ENCODE results near the gene NLGN3.
A peak's percentile ranks its signal among the peaks of the same experiment; 100 is the strongest.

Gene NLGN3

GRCh38 chrX:71143508-71143907 is 1.1 kb upstream of the NLGN3 start:
- no peak for TF ChIP-seq CTCF (IDR thresholded peaks at IDR 0.05; ENCODE audit: unreplicated experiment in 3 of 3)
- H3K4me1 Mint-ChIP-seq = peaks cover 21% of the 10 kb centered on the region
- peaks cover 9% of the 10 kb centered on the region for H3K9me3 Mint-ChIP-seq
- H3K27me3 Mint-ChIP-seq (ENCODE audit: low read depth) = no peaks in the 10 kb centered on the region
- peak overlapping the region in 2 of 3 experiments; percentile 85 to 87 for H3K4me3 Mint-ChIP-seq
- no peak overlapping the region for H3K27ac Mint-ChIP-seq
- peaks cover 19% of the 10 kb centered on the region for H3K36me3 Mint-ChIP-seq (ENCODE audit: low read depth)

GRCh38 chrX:71147496-71148277 is 3.0 kb downstream of the NLGN3 start:
- Mint-ChIP-seq H3K36me3 (ENCODE audit: low read depth) (no peaks in the 10 kb centered on the region), H3K4me1 (peaks cover 21% of the 10 kb centered on the region), H3K9me3 (peaks cover 2% of the 10 kb centered on the region), H3K27ac (peak overlapping the region in 1 of 3 experiments; percentile 15), H3K27me3 (ENCODE audit: low read depth) (no peaks in the 10 kb centered on the region), H3K4me3 (peak overlapping the region; percentile 21 to 39 (median 36))
- TF ChIP-seq CTCF (IDR thresholded peaks at IDR 0.05; ENCODE audit: unreplicated experiment in 3 of 3) = no peak

- H3K27ac Mint-ChIP-seq = peak overlapping the region in 1 of 3 experiments; percentile 15
- H3K4me3 Mint-ChIP-seq = peak overlapping the region; percentile 11 to 39 (median 36)
Measured at GRCh38 chrX:71148278-71148663, 3.6 kb downstream of the NLGN3 start.

GRCh38 chrX:71151366-71151765 is 6.7 kb downstream of the NLGN3 start:
- Mint-ChIP-seq H3K4me3 (no peak overlapping the region), H3K9me3 (peaks cover 10% of the 10 kb centered on the region), H3K27ac (no peak overlapping the region), H3K4me1 (peaks cover 8% of the 10 kb centered on the region), H3K27me3 (ENCODE audit: low read depth) (no peaks in the 10 kb centered on the region), H3K36me3 (ENCODE audit: low read depth) (no peaks in the 10 kb centered on the region)
- TF ChIP-seq CTCF (IDR thresholded peaks at IDR 0.05; ENCODE audit: unreplicated experiment in 3 of 3) = no peak

More at GRCh38 chrX:71148278-71148663, 3.6 kb downstream of the NLGN3 start:
- no peaks in the 10 kb centered on the region for H3K27me3 Mint-ChIP-seq (ENCODE audit: low read depth)
- no peaks in the 10 kb centered on the region for H3K36me3 Mint-ChIP-seq (ENCODE audit: low read depth)
- peaks cover 21% of the 10 kb centered on the region for H3K4me1 Mint-ChIP-seq
- TF ChIP-seq CTCF (IDR thresholded peaks at IDR 0.05; ENCODE audit: unreplicated experiment in 3 of 3) = no peak
- H3K9me3 Mint-ChIP-seq = peaks cover 3% of the 10 kb centered on the region

GRCh38 chrX:71154196-71154595 is 9.6 kb downstream of the NLGN3 start:
- no peak for TF ChIP-seq CTCF (IDR thresholded peaks at IDR 0.05; ENCODE audit: unreplicated experiment in 3 of 3)
- no peak overlapping the region for H3K4me3 Mint-ChIP-seq

GRCh38 chrX:71154641-71155040 is 10.0 kb downstream of the NLGN3 start:
- Mint-ChIP-seq H3K4me3 (no peak overlapping the region), H3K36me3 (ENCODE audit: low read depth) (no peaks in the 10 kb centered on the region), H3K4me1 (no peaks in the 10 kb centered on the region), H3K9me3 (peaks cover 10% of the 10 kb centered on the region), H3K27ac (no peak overlapping the region), H3K27me3 (ENCODE audit: low read depth) (no peaks in the 10 kb centered on the region)
- no peak for TF ChIP-seq CTCF (IDR thresholded peaks at IDR 0.05; ENCODE audit: unreplicated experiment in 3 of 3)

More at GRCh38 chrX:71154196-71154595, 9.6 kb downstream of the NLGN3 start:
- Mint-ChIP-seq H3K27me3 (ENCODE audit: low read depth) (no peaks in the 10 kb centered on the region), H3K9me3 (peaks cover 10% of the 10 kb centered on the region), H3K36me3 (ENCODE audit: low read depth) (no peaks in the 10 kb centered on the region), H3K27ac (no peak overlapping the region), H3K4me1 (no peaks in the 10 kb centered on the region)
